Osteoblast (primary cell): Measurements from ENCODE around the gene NUP93. TPM values are rescaled to one million over a fixed set of nuclear protein-coding genes. Genes with fewer than 3 reads are reported as not detected.

Experiments used
- DNase-seq: peaks from one replicate; pipeline ENCODE4 v3.0.0; 2011; ENCODE audit warnings: low spot score, mixed read lengths; ENCODE audit not compliant: insufficient read length; ENCODE audit errors: missing footprints
- H2AFZ ChIP-seq: 2 replicates; pipeline ENCODE4 v1.6.0; 2011; ENCODE audit warnings: mild to moderate bottlenecking, low read length
- H3K27ac ChIP-seq: 2 replicates; pipeline ENCODE4 v1.5.1; 2011; ENCODE audit warnings: mild to moderate bottlenecking, low read depth, low read length, moderate library complexity
- H3K27me3 ChIP-seq: 2 replicates; pipeline ENCODE4 v1.6.0; 2012; ENCODE audit warnings: mild to moderate bottlenecking, control low read depth, inconsistent platforms, low read length, moderate library complexity; ENCODE audit not compliant: insufficient read depth
- H3K36me3 ChIP-seq: 2 replicates; pipeline ENCODE4 v1.5.1; 2011; ENCODE audit warnings: mild to moderate bottlenecking, low read length, control low read depth, moderate library complexity; ENCODE audit not compliant: insufficient read depth
- H3K4me1 ChIP-seq: 2 replicates; pipeline ENCODE4 v1.5.1; 2011; ENCODE audit warnings: mild to moderate bottlenecking, low read length, control low read depth, moderate library complexity; ENCODE audit not compliant: insufficient read depth
- H3K4me2 ChIP-seq: 2 replicates; pipeline ENCODE4 v1.6.0; 2011; ENCODE audit warnings: mild to moderate bottlenecking, low read length; ENCODE audit not compliant: insufficient read depth
- H3K4me3 ChIP-seq: fragments of 200-600 bp; sonication (generic); 3 replicates; pipeline ENCODE4 v1.5.1; 2012; ENCODE audit warnings: mild to moderate bottlenecking, low read length, inconsistent platforms; ENCODE audit not compliant: insufficient read depth
- H3K79me2 ChIP-seq: 2 replicates; pipeline ENCODE4 v1.6.0; 2012; ENCODE audit warnings: mild to moderate bottlenecking, low read length, control low read depth, inconsistent platforms; ENCODE audit not compliant: insufficient read depth
- H3K9me3 ChIP-seq: 2 replicates; pipeline ENCODE4 v1.5.1; 2011; ENCODE audit warnings: low read depth, low read length, control low read depth
- H4K20me1 ChIP-seq: 2 replicates; pipeline ENCODE4 v1.6.0; 2012; ENCODE audit warnings: mild to moderate bottlenecking, low read length, control low read depth; ENCODE audit not compliant: insufficient read depth
- total RNA-seq: library from RNA; depleted of rRNA; stranded (reverse); fragments of >200 nt; gene quantifications from 2 replicates; pipeline ENCODE4 v1.2.3, GENCODE V29; 2012
- TF ChIP-seq, protein P1 (sequence below): IDR thresholded peaks from 2 replicates; pipeline ENCODE4 v1.5.1; 2011; ENCODE audit warnings: mild to moderate bottlenecking, low read depth, low read length, moderate library complexity; ENCODE audit errors: extremely low read depth

The NUP93 gene
- total RNA-seq, 1 donor = 40.5 TPM

- Histone ChIP-seq H3K79me2 (no peaks in the 10 kb centered on the region), H3K27ac (no peak overlapping the region), H3K9me3 (no peaks in the 10 kb centered on the region), H3K27me3 (no peaks in the 10 kb centered on the region), H3K36me3 (no peaks in the 10 kb centered on the region), H3K4me3 (no peak overlapping the region), H2AFZ (no peak overlapping the region), H3K4me1 (no peaks in the 10 kb centered on the region), H4K20me1 (no peaks in the 10 kb centered on the region), H3K4me2 (no peak overlapping the region)
- DNase-seq = peak; percentile 45
- TF ChIP-seq, protein P1, sequence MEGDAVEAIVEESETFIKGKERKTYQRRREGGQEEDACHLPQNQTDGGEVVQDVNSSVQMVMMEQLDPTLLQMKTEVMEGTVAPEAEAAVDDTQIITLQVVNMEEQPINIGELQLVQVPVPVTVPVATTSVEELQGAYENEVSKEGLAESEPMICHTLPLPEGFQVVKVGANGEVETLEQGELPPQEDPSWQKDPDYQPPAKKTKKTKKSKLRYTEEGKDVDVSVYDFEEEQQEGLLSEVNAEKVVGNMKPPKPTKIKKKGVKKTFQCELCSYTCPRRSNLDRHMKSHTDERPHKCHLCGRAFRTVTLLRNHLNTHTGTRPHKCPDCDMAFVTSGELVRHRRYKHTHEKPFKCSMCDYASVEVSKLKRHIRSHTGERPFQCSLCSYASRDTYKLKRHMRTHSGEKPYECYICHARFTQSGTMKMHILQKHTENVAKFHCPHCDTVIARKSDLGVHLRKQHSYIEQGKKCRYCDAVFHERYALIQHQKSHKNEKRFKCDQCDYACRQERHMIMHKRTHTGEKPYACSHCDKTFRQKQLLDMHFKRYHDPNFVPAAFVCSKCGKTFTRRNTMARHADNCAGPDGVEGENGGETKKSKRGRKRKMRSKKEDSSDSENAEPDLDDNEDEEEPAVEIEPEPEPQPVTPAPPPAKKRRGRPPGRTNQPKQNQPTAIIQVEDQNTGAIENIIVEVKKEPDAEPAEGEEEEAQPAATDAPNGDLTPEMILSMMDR = no peak
Observed at GRCh38 chr16:56891685-56892084, 161.8 kb downstream of the NUP93 start.

DNA sequence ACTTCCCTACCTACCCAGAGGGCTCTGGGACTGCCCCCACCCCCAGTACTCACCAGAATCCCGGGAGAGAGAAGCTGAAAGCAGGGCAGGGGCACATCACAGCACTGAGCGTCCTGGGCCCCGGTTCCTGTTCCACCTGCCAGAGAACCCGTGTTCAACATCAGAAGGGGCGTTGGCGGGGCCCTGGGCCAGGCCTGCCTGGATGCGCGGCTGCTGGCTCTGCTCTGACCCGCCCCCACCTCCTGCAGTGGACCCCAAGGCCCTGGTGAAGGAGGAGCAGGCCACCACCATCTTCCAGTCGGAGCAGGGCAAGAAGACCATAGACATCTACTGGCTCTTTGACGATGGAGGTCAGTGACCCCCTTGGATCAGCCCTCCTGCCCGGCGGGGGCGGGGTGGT lies 162.8 kb downstream of the NUP93 start:
- TF ChIP-seq, protein P1 = no peak
- H3K36me3 ChIP-seq = no peaks in the 10 kb centered on the region
- H3K79me2 ChIP-seq = no peaks in the 10 kb centered on the region
- no peak overlapping the region for H3K4me3 ChIP-seq
- DNase-seq = peak; percentile 62
- no peak overlapping the region for H3K27ac ChIP-seq
- no peak overlapping the region for H2AFZ ChIP-seq
- peaks cover 3% of the 10 kb centered on the region for H3K27me3 ChIP-seq
- H4K20me1 ChIP-seq = no peaks in the 10 kb centered on the region
- H3K9me3 ChIP-seq = no peaks in the 10 kb centered on the region
- H3K4me1 ChIP-seq = no peaks in the 10 kb centered on the region
- H3K4me2 ChIP-seq = no peak overlapping the region

DNA sequence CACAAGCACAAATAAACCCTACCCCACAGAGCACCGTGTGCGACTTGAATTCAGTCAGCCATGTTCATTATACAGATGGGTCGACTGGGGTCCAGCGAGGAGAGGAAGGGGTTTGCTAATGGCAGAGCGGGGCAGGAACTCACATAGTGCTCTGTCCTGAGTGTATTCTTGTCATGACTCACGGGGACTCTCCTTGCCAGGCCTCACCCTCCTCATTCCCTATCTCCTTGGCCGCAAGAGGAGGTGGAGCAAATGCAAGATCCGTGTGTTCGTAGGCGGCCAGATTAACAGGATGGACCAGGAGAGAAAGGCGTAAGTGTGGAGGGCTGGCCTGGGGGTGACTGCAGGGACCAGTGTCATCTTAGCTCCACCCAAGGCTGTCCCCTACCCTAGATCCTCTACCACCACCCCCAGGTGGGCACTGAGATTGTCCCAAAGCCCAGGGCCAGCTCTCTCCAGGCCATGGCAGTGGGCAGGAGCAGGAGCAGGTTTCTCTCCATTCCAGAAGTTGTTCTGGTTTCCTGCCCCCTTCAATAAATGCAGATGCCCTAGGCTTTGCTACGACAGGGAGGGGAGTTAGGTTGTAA lies 164.5 kb downstream of the NUP93 start:
- H4K20me1 ChIP-seq = no peaks in the 10 kb centered on the region
- peaks cover 3% of the 10 kb centered on the region for H3K27me3 ChIP-seq
- H3K36me3 ChIP-seq = no peaks in the 10 kb centered on the region

GRCh38 chr16:56895813-56896212 lies 165.9 kb downstream of the NUP93 start:
- TF ChIP-seq, protein P1 = no peak
- Histone ChIP-seq H3K36me3 (no peaks in the 10 kb centered on the region), H3K4me2 (no peak overlapping the region), H3K9me3 (no peaks in the 10 kb centered on the region), H2AFZ (no peak overlapping the region), H4K20me1 (no peaks in the 10 kb centered on the region), H3K27me3 (peaks cover 4% of the 10 kb centered on the region), H3K27ac (no peak overlapping the region), H3K79me2 (no peaks in the 10 kb centered on the region), H3K4me1 (no peaks in the 10 kb centered on the region), H3K4me3 (no peak overlapping the region)
- no peak for DNase-seq

More for the DNA sequence above, 164.5 kb downstream of the NUP93 start:
- Histone ChIP-seq H3K4me3 (no peak overlapping the region), H2AFZ (no peak overlapping the region), H3K4me2 (no peak overlapping the region), H3K79me2 (no peaks in the 10 kb centered on the region), H3K4me1 (no peaks in the 10 kb centered on the region), H3K9me3 (no peaks in the 10 kb centered on the region), H3K27ac (no peak overlapping the region)
- DNase-seq = peak; percentile 31
- TF ChIP-seq, protein P1 = no peak
